Measurements from ENCODE around the gene NEK11. TPM values are rescaled to one million over a fixed set of nuclear protein-coding genes. Genes with fewer than 3 reads are reported as not detected.

Gene NEK11
- total and polyA plus RNA-seq, 11 donors = 0.38 to 4.3 (median 2.1) TPM

GRCh38 chr3:131004603-131005002 is 22.1 kb upstream of the NEK11 start:
- ATAC-seq = no peak
- Histone ChIP-seq H3K36me3 (peaks cover 0 to 93% (median 47%) of the 10 kb centered on the region in 9 donors), H3K27me3 (no peaks in the 10 kb centered on the region), H3K9me3 (no peaks in the 10 kb centered on the region), H3K27ac (no peak overlapping the region), H3K4me1 (peaks cover 0 to 6% (median 0%) of the 10 kb centered on the region in 12 donors), H3K4me3 (no peak overlapping the region)
- no peak for DNase-seq
- intact Hi-C loops (cut with DNase I) = no loop called here
- TF ChIP-seq, protein P1, sequence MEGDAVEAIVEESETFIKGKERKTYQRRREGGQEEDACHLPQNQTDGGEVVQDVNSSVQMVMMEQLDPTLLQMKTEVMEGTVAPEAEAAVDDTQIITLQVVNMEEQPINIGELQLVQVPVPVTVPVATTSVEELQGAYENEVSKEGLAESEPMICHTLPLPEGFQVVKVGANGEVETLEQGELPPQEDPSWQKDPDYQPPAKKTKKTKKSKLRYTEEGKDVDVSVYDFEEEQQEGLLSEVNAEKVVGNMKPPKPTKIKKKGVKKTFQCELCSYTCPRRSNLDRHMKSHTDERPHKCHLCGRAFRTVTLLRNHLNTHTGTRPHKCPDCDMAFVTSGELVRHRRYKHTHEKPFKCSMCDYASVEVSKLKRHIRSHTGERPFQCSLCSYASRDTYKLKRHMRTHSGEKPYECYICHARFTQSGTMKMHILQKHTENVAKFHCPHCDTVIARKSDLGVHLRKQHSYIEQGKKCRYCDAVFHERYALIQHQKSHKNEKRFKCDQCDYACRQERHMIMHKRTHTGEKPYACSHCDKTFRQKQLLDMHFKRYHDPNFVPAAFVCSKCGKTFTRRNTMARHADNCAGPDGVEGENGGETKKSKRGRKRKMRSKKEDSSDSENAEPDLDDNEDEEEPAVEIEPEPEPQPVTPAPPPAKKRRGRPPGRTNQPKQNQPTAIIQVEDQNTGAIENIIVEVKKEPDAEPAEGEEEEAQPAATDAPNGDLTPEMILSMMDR (IDR thresholded peaks at IDR 0.05) = no peak
- no peak for TF ChIP-seq POLR2A (IDR thresholded peaks at IDR 0.05)
- 93 to 97% (median 95%) methylated on average over 1 of the region's 1 CpG for WGBS, 4 donors

DNA sequence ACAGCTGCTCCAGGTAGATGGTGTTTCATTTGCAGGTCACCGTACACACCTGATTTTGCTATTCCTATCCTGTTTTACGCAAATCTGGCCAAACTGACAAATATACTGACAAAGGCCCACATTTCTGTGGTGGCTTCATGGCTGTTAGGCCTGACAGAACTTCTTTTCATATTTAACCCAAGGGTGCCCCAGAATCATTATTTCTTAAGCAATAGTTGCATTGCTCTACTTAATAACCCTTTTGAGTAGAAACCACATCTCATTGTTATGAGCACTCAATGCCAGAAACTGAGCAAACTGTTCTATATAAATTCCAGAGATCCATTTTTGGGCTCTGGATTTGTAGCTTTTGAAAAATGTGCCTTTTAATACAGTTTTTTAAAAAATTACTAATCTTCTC is 19.4 kb upstream of the NEK11 start:
- Histone ChIP-seq H3K36me3 (peaks cover 0 to 95% (median 45%) of the 10 kb centered on the region in 9 donors), H3K27ac (no peak overlapping the region), H3K4me3 (no peak overlapping the region), H3K27me3 (no peaks in the 10 kb centered on the region), H3K4me1 (peaks cover 0 to 6% (median 0%) of the 10 kb centered on the region in 12 donors), H3K9me3 (no peaks in the 10 kb centered on the region)
- no peak for ATAC-seq
- intact Hi-C loops (cut with DNase I) = no loop called here
- WGBS, 4 donors = 94 to 98% (median 97%) methylated on average over 2 of the region's 2 CpGs
- TF ChIP-seq, protein P1 (IDR thresholded peaks at IDR 0.05) = no peak
- TF ChIP-seq POLR2A (IDR thresholded peaks at IDR 0.05) = no peak
- no peak for DNase-seq

GRCh38 chr3:131007782-131008181 is 18.9 kb upstream of the NEK11 start:
- Histone ChIP-seq H3K36me3 (peaks cover 0 to 95% (median 50%) of the 10 kb centered on the region in 9 donors), H3K4me1 (peaks cover 0 to 6% (median 0%) of the 10 kb centered on the region in 12 donors), H3K27ac (no peak overlapping the region), H3K9me3 (no peaks in the 10 kb centered on the region), H3K27me3 (no peaks in the 10 kb centered on the region), H3K4me3 (no peak overlapping the region)
- intact Hi-C loops (cut with DNase I) = no loop called here
- DNase-seq (no peak), ATAC-seq (no peak)
- TF ChIP-seq, protein P1 (IDR thresholded peaks at IDR 0.05) = no peak
- TF ChIP-seq POLR2A (IDR thresholded peaks at IDR 0.05) = no peak
- 93 to 99% (median 97%) methylated on average over 2 of the region's 2 CpGs for WGBS, 4 donors

- no peak for ATAC-seq
- Histone ChIP-seq H3K4me3 (no peak overlapping the region), H3K36me3 (peaks cover 0 to 95% (median 55%) of the 10 kb centered on the region in 9 donors), H3K27ac (no peak overlapping the region), H3K4me1 (peaks cover 0 to 7% (median 0%) of the 10 kb centered on the region in 12 donors), H3K9me3 (no peaks in the 10 kb centered on the region), H3K27me3 (no peaks in the 10 kb centered on the region)
- 96 to 100% (median 98%) methylated on average over 1 of the region's 1 CpG for whole genome bisulfite sequencing, 4 donors
- intact Hi-C loops (cut with DNase I) = no loop called here
- no peak for TF ChIP-seq POLR2A (IDR thresholded peaks at IDR 0.05)
- TF ChIP-seq, protein P1 (IDR thresholded peaks at IDR 0.05) = no peak
- no peak for DNase-seq
Observed at GRCh38 chr3:131008326-131008725, 18.4 kb upstream of the NEK11 start.
